HepG2 (cell line): ENCODE data around the gene PSMD2. TPM values are rescaled to one million over a fixed set of nuclear protein-coding genes. Genes with fewer than 3 reads are reported as not detected.

ENCODE experiments used
- FOSL2 ChIP-seq: sonication (generic); formaldehyde crosslinking; IDR thresholded peaks from 2 replicates; pipeline ENCODE4 v1.4.0; 2020; ENCODE audit warnings: missing genetic modification reagents
- HDAC1 ChIP-seq: sonication (generic); formaldehyde crosslinking; IDR thresholded peaks from 2 replicates; pipeline ENCODE4 v1.5.1; 2020; ENCODE audit warnings: mild to moderate bottlenecking, missing genetic modification reagents
- MED8 ChIP-seq: sonication (generic); formaldehyde crosslinking; IDR thresholded peaks from 2 replicates; pipeline ENCODE4 v1.8.1; 2023; ENCODE audit warnings: mild to moderate bottlenecking, missing genetic modification reagents; ENCODE audit not compliant: insufficient replicate concordance
- NFE2L1 ChIP-seq: sonication (generic); formaldehyde crosslinking; IDR thresholded peaks from 2 replicates; pipeline ENCODE4 v1.4.0; 2020; ENCODE audit warnings: missing genetic modification reagents, mild to moderate bottlenecking, borderline replicate concordance
- PITX1 ChIP-seq: sonication (generic); formaldehyde crosslinking; IDR thresholded peaks from 2 replicates; pipeline ENCODE4 v1.5.1; 2020; ENCODE audit warnings: mild to moderate bottlenecking, missing genetic modification reagents
- SAP130 ChIP-seq: IDR thresholded peaks from 2 replicates; pipeline ENCODE4 v1.6.1; 2016; ENCODE audit warnings: low read depth
- SKI ChIP-seq: fragments of 450-650 bp; IDR thresholded peaks from one replicate; pipeline ENCODE4 v1.6.1; 2018; ENCODE audit warnings: mild to moderate bottlenecking; ENCODE audit not compliant: partially characterized antibody
- SP140L ChIP-seq: sonication (generic); formaldehyde crosslinking; IDR thresholded peaks from 2 replicates; pipeline ENCODE4 v1.4.0; 2020; ENCODE audit warnings: missing genetic modification reagents, borderline replicate concordance
- ZFY ChIP-seq: sonication (generic); formaldehyde crosslinking; IDR thresholded peaks from 2 replicates; pipeline ENCODE4 v1.4.0; 2020; ENCODE audit warnings: missing genetic modification reagents
- ZKSCAN5 ChIP-seq: sonication (generic); formaldehyde crosslinking; IDR thresholded peaks from 2 replicates; pipeline ENCODE4 v1.5.1; 2020; ENCODE audit warnings: mild to moderate bottlenecking, missing genetic modification reagents
- ZNF282 ChIP-seq: fragments of 450-650 bp; IDR thresholded peaks from 2 replicates; pipeline ENCODE4 v1.6.1; 2018; ENCODE audit not compliant: partially characterized antibody
- ZNF430 ChIP-seq: sonication (generic); formaldehyde crosslinking; IDR thresholded peaks from 2 replicates; pipeline ENCODE4 v1.9.0; 2021; ENCODE audit warnings: mild to moderate bottlenecking, missing genetic modification reagents
- ZNF484 ChIP-seq: sonication (generic); formaldehyde crosslinking; IDR thresholded peaks from 2 replicates; pipeline ENCODE4 v1.5.1; 2020; ENCODE audit warnings: mild to moderate bottlenecking, low read depth, missing genetic modification reagents, borderline replicate concordance
- ZNF619 ChIP-seq: sonication (generic); formaldehyde crosslinking; IDR thresholded peaks from 2 replicates; pipeline ENCODE4 v1.4.0; 2020; ENCODE audit warnings: mild to moderate bottlenecking, missing genetic modification reagents
- ZNF703 ChIP-seq: sonication (generic); formaldehyde crosslinking; IDR thresholded peaks from 2 replicates; pipeline ENCODE4 v1.5.1; 2020; ENCODE audit warnings: missing genetic modification reagents, mild to moderate bottlenecking, moderate library complexity, borderline replicate concordance
- ZNF75D ChIP-seq: sonication (generic); formaldehyde crosslinking; IDR thresholded peaks from 2 replicates; pipeline ENCODE4 v1.8.1; 2023; ENCODE audit warnings: missing genetic modification reagents, mild to moderate bottlenecking, borderline replicate concordance
- polyA plus RNA-seq, 8 experiments: library from polyadenylated mRNA; depleted of rRNA in 3 of 8; stranded (reverse) in 7 of 8; unstranded in 1 of 8; fragments of >200 nt; fragmentation: Illumina TruSeq in 4 of 8; extraction: Trizol in 4 of 8; gene quantifications; 2 replicates each; pipeline versions ENCODE4 v1.2.1 to v1.2.3, GENCODE V29; 2011 to 2016; ENCODE audit warnings: low read depth in 4 of 8, missing spikeins in 1 of 8, mixed read lengths in 1 of 8; ENCODE audit not compliant: insufficient read depth in 1 of 8
- total RNA-seq, 5 experiments: library from RNA; depleted of rRNA; stranded (reverse); fragments of >200 nt; fragmentation: Illumina TruSeq; extraction: Trizol; gene quantifications; 2 replicates each; pipeline ENCODE4 v1.2.3, GENCODE V29; 2016; ENCODE audit warnings: low read depth in 1 of 5
- TF ChIP-seq, protein P1 (sequence below): sonication (generic); formaldehyde crosslinking; IDR thresholded peaks from 2 replicates; pipeline ENCODE4; 2020; ENCODE audit warnings: missing genetic modification reagents, mild to moderate bottlenecking, borderline replicate concordance
- TF ChIP-seq, protein P2 (sequence below): sonication (generic); formaldehyde crosslinking; IDR thresholded peaks from 2 replicates; pipeline ENCODE4 v1.5.0; 2020; ENCODE audit warnings: missing genetic modification reagents
- TF ChIP-seq, protein P3 (sequence below): sonication (generic); formaldehyde crosslinking; IDR thresholded peaks from 2 replicates; pipeline ENCODE4 v1.5.1; 2020; ENCODE audit warnings: mild to moderate bottlenecking, missing genetic modification reagents, borderline replicate concordance
- TF ChIP-seq, protein P4 (sequence below): IDR thresholded peaks from 2 replicates; pipeline ENCODE4 v1.6.1; 2016; ENCODE audit warnings: missing compliant biosample characterization, missing genetic modification reagents, borderline replicate concordance
- TF ChIP-seq, protein P5 (sequence below): sonication (generic); formaldehyde crosslinking; IDR thresholded peaks from 2 replicates; pipeline ENCODE4 v1.4.0; 2020; ENCODE audit warnings: mild to moderate bottlenecking, missing genetic modification reagents

The PSMD2 gene
- total and polyA plus RNA-seq, 2 of the 13 experiments (the other 11 are each of a cell fraction or from before 2014, with no cell fraction given): 125 to 200 TPM

DNA sequence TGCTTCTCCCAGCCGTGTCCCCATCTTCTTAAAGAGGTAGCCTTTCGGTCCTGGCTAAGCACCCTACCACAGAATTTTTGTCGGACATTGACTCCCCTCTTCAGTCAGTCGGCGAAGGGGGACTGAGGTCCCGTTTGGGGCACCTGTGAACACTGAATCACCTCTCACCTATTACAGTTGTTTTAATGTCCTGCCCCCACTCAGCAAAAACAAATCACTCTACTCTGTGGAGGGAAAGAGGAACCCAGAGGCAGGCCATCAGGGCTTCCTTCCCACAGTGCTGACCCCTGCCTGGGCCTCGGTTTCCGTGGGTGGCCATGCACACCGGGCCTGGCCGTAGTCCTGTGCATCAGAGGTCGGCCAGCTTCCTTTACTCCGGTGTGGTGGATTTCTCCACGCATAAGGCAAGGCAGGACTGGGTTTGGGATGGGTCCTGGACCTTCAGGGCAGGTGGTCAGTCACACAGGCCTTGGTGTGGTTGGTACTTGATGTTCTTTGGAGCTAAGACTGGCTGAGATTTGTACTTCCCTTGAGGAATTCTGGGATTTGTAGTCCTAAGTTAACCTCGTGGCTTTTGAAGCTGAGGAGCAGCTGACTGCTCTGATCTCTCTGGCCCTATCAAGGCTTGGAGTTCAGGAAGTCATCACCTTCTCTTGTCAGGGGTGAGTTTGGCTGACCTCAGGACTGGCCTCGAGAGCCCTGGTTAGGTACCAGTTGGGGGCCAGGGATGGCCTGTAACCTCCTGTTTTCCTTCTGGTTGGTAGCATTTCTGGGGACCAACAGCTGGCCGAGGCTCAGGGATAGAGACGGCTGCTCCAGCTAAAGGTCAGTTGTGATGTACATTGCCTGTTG lies 37.7 kb downstream of the PSMD2 start (continued):
- TF ChIP-seq MED8 (CRISPR knock-in tag) (no peak), SKI (no peak), ZNF75D (CRISPR knock-in tag) (no peak), PITX1 (CRISPR knock-in tag) (0 out of 2 replicates have a peak, but pooled peaks have one; percentile 5), ZNF430 (CRISPR knock-in tag) (0 out of 2 replicates have a peak, but pooled peaks have one; percentile 16), HDAC1 (CRISPR knock-in tag) (peak; percentile 20; the same call in 1 of the 2 replicates), ZNF484 (CRISPR knock-in tag) (no peak), SAP130 (CRISPR knock-in tag) (peak; percentile 31), ZNF282 (no peak), ZKSCAN5 (CRISPR knock-in tag) (no peak), FOSL2 (CRISPR knock-in tag) (no peak), SP140L (CRISPR knock-in tag) (no peak), ZFY (CRISPR knock-in tag) (peak; percentile 83), ZNF703 (CRISPR knock-in tag) (no peak), ZNF619 (CRISPR knock-in tag) (0 out of 2 replicates have a peak, but pooled peaks have one; percentile 25), NFE2L1 (CRISPR knock-in tag) (no peak)
- TF ChIP-seq, protein P1, sequence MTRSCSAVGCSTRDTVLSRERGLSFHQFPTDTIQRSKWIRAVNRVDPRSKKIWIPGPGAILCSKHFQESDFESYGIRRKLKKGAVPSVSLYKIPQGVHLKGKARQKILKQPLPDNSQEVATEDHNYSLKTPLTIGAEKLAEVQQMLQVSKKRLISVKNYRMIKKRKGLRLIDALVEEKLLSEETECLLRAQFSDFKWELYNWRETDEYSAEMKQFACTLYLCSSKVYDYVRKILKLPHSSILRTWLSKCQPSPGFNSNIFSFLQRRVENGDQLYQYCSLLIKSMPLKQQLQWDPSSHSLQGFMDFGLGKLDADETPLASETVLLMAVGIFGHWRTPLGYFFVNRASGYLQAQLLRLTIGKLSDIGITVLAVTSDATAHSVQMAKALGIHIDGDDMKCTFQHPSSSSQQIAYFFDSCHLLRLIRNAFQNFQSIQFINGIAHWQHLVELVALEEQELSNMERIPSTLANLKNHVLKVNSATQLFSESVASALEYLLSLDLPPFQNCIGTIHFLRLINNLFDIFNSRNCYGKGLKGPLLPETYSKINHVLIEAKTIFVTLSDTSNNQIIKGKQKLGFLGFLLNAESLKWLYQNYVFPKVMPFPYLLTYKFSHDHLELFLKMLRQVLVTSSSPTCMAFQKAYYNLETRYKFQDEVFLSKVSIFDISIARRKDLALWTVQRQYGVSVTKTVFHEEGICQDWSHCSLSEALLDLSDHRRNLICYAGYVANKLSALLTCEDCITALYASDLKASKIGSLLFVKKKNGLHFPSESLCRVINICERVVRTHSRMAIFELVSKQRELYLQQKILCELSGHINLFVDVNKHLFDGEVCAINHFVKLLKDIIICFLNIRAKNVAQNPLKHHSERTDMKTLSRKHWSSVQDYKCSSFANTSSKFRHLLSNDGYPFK: 0 out of 2 replicates have a peak, but pooled peaks have one; percentile 19
- TF ChIP-seq, protein P2, sequence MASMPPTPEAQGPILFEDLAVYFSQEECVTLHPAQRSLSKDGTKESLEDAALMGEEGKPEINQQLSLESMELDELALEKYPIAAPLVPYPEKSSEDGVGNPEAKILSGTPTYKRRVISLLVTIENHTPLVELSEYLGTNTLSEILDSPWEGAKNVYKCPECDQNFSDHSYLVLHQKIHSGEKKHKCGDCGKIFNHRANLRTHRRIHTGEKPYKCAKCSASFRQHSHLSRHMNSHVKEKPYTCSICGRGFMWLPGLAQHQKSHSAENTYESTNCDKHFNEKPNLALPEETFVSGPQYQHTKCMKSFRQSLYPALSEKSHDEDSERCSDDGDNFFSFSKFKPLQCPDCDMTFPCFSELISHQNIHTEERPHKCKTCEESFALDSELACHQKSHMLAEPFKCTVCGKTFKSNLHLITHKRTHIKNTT (CRISPR knock-in tag): no peak
- TF ChIP-seq, protein P3, sequence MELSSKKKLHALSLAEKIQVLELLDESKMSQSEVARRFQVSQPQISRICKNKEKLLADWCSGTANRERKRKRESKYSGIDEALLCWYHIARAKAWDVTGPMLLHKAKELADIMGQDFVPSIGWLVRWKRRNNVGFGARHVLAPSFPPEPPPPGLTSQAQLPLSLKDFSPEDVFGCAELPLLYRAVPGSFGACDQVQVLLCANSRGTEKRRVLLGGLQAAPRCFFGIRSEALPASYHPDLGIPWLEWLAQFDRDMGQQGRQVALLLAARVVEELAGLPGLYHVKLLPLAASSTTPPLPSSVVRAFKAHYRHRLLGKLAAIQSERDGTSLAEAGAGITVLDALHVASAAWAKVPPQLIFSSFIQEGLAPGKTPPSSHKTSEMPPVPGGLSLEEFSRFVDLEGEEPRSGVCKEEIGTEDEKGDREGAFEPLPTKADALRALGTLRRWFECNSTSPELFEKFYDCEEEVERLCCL (CRISPR knock-in tag): no peak; the same call in 1 of the 2 replicates
- TF ChIP-seq, protein P4, sequence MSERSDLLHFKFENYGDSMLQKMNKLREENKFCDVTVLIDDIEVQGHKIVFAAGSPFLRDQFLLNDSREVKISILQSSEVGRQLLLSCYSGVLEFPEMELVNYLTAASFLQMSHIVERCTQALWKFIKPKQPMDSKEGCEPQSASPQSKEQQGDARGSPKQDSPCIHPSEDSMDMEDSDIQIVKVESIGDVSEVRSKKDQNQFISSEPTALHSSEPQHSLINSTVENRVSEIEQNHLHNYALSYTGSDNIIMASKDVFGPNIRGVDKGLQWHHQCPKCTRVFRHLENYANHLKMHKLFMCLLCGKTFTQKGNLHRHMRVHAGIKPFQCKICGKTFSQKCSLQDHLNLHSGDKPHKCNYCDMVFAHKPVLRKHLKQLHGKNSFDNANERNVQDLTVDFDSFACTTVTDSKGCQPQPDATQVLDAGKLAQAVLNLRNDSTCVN (CRISPR knock-in tag): 0 out of 2 replicates have a peak, but pooled peaks have one; percentile 6
- TF ChIP-seq, protein P5, sequence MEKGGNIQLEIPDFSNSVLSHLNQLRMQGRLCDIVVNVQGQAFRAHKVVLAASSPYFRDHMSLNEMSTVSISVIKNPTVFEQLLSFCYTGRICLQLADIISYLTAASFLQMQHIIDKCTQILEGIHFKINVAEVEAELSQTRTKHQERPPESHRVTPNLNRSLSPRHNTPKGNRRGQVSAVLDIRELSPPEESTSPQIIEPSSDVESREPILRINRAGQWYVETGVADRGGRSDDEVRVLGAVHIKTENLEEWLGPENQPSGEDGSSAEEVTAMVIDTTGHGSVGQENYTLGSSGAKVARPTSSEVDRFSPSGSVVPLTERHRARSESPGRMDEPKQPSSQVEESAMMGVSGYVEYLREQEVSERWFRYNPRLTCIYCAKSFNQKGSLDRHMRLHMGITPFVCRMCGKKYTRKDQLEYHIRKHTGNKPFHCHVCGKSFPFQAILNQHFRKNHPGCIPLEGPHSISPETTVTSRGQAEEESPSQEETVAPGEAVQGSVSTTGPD: no peak
